Endodermal cell (in vitro differentiated cells): Measurements from ENCODE around the gene STOML2. TPM values are rescaled to one million over a fixed set of nuclear protein-coding genes. Genes with fewer than 3 reads are reported as not detected.

ENCODE experiments used
- DNase-seq: peaks from one replicate; pipeline ENCODE4 v3.0.0-alpha.2; 2017
- H3K27ac ChIP-seq: 2 replicates; pipeline ENCODE4 v1.5.1; 2013; ENCODE audit warnings: mild to moderate bottlenecking, low read depth, low read length, moderate library complexity
- H3K27me3 ChIP-seq: 2 replicates; pipeline ENCODE4 v1.6.1; 2013; ENCODE audit warnings: mild to moderate bottlenecking, low read length, moderate library complexity; ENCODE audit not compliant: insufficient read depth, control insufficient read depth, poor library complexity, severe bottlenecking
- H3K36me3 ChIP-seq: 2 replicates; pipeline ENCODE4 v1.7.0; 2013; ENCODE audit warnings: mild to moderate bottlenecking, low read length, moderate library complexity; ENCODE audit not compliant: control insufficient read depth, insufficient read depth
- H3K4me1 ChIP-seq: one replicate; pipeline ENCODE4 v1.7.0; 2013; ENCODE audit warnings: low read length; ENCODE audit not compliant: control insufficient read depth, insufficient read depth
- H3K4me3 ChIP-seq: 2 replicates; pipeline ENCODE4 v1.5.1; 2013; ENCODE audit warnings: mild to moderate bottlenecking, low read length, moderate library complexity
- H3K9ac ChIP-seq: 2 replicates; pipeline ENCODE4 v1.6.1; 2013; ENCODE audit warnings: mild to moderate bottlenecking, low read length, moderate library complexity; ENCODE audit not compliant: poor library complexity, severe bottlenecking; ENCODE audit errors: extremely low read depth
- H3K9me3 ChIP-seq: 2 replicates; pipeline ENCODE4 v1.6.1; 2013; ENCODE audit warnings: mild to moderate bottlenecking, low read length, moderate library complexity; ENCODE audit not compliant: control insufficient read depth
- H3K27ac Mint-ChIP-seq: 2 replicates; pipeline ENCODE4 v1.8.0; 2020; ENCODE audit warnings: mixed read lengths
- H3K27me3 Mint-ChIP-seq: 2 replicates; pipeline ENCODE4 v1.8.0; 2021; ENCODE audit warnings: mild to moderate bottlenecking, mixed read lengths; ENCODE audit not compliant: insufficient read depth
- H3K36me3 Mint-ChIP-seq: 2 replicates; pipeline ENCODE4 v1.8.0; 2020; ENCODE audit warnings: low read depth, mixed read lengths
- H3K4me1 Mint-ChIP-seq: 2 replicates; pipeline ENCODE4 v1.8.0; 2020; ENCODE audit warnings: mixed read lengths
- H3K4me3 Mint-ChIP-seq: 2 replicates; pipeline ENCODE4 v1.8.0; 2020; ENCODE audit warnings: mild to moderate bottlenecking, moderate library complexity, mixed read lengths
- H3K9me3 Mint-ChIP-seq: 2 replicates; pipeline ENCODE4 v1.8.0; 2020; ENCODE audit warnings: mild to moderate bottlenecking, mixed read lengths
- WGBS, 2 experiments: methylation state at CpG; one replicate each; pipeline versions ENCODE4 v1.1.5 to v1.1.7; 2013; ENCODE audit warnings: missing lambda C conversion rate in 2 of 2, mixed read lengths in 1 of 2; ENCODE audit not compliant: insufficient coverage in 1 of 2, insufficient read length in 1 of 2; 5-methylcytosine and 5-hydroxymethylcytosine counted together
- total RNA-seq, 2 donors: library from RNA; stranded (reverse); fragmentation: NEBNext Ultra II Directional in 1 of 2; extraction: Animal tissue kit (Norgen Biotek cat#: 25700) in 1 of 2; gene quantifications; 2 replicates in 1 of 2; 3 replicates in 1 of 2; pipeline ENCODE4 v1.2.1, GENCODE V29; 2021
- TF ChIP-seq, protein P1 (sequence below): fragments of 200-600 bp; sonication (generic); conservative IDR thresholded peaks from 2 replicates; pipeline ENCODE4 v1.5.0; 2021; ENCODE audit warnings: antibody characterized with exemption, mild to moderate bottlenecking

The STOML2 gene
- total RNA-seq, 2 donors from 2014 or later, result 158 to 201 TPM

DNA sequence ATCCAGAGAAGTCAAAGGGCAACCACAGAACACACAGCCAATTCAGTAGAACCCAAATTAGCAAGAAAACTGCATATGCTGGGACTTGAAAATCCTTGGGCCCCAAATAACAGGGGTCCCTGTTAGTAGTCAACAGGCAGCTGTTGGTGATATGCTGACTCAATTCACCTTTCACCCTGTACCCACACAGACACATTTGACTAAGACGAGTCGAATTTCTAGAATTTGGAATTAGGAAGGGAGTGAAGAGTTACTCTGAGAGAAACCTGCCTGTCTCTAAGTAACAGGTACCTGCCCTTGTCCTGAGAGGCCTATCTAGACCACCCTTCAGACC, 29.7 kb downstream of the STOML2 start:
- no peaks in the 10 kb centered on the region for H3K9me3 ChIP-seq
- Mint-ChIP-seq H3K36me3 (peaks cover 66% of the 10 kb centered on the region), H3K27me3 (no peaks in the 10 kb centered on the region), H3K27ac (peak overlapping the region; percentile 97), H3K4me3 (peak overlapping the region; percentile 97), H3K4me1 (peaks cover 28% of the 10 kb centered on the region), H3K9me3 (no peaks in the 10 kb centered on the region)
- H3K4me3 ChIP-seq, result peak overlapping the region; percentile 59
- peaks cover 72% of the 10 kb centered on the region for H3K36me3 ChIP-seq
- WGBS, 2 experiments, result 100% methylated on average over 1 of the region's 2 CpGs; no CpG with 5 or more reads in 1 of the 2 experiments
- no peaks in the 10 kb centered on the region for H3K27me3 ChIP-seq
- H3K27ac ChIP-seq, result peak overlapping the region; percentile 83
- TF ChIP-seq, protein P1, sequence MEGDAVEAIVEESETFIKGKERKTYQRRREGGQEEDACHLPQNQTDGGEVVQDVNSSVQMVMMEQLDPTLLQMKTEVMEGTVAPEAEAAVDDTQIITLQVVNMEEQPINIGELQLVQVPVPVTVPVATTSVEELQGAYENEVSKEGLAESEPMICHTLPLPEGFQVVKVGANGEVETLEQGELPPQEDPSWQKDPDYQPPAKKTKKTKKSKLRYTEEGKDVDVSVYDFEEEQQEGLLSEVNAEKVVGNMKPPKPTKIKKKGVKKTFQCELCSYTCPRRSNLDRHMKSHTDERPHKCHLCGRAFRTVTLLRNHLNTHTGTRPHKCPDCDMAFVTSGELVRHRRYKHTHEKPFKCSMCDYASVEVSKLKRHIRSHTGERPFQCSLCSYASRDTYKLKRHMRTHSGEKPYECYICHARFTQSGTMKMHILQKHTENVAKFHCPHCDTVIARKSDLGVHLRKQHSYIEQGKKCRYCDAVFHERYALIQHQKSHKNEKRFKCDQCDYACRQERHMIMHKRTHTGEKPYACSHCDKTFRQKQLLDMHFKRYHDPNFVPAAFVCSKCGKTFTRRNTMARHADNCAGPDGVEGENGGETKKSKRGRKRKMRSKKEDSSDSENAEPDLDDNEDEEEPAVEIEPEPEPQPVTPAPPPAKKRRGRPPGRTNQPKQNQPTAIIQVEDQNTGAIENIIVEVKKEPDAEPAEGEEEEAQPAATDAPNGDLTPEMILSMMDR, result no peak
- peaks cover under 1% of the 10 kb centered on the region for H3K4me1 ChIP-seq
- H3K9ac ChIP-seq, result no peak overlapping the region
- no peak for DNase-seq

DNA sequence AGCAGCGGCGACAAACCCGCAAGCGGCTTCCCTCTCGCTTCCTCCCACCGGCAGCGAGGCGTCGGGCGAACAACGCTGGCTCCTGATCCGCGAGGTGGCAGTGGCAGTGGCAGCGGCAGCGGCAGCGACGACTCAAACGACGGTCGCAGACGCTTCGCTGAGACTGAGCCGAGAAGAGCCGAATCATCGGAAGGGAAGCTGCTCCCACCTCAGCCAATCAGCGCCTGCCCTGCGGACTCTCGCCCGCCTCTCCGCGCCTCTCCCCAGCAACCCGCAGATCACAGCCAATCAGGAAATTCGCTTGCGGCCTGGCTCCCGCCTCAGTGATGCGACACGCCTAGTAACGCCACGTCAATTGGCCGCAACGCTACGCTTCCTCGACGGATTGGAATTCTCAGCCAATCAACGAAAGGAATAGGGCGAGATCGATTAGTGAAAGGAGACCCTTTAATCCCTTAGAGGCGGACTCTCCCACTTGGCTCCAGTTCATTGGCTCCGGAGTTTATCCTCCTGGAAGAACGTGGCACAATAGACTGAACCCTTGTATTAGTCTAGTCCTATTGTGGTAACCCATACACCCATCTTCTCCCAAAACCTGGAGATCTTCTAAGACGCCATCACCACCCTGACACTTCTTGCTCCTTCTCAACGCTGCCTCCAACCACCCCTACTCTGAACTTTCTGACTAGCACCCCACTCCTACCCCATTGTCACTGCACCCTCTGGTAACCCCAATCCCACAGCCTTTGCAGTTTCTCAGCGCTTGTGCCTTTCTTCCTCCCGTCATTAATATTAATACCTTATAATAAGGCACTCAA, 30.3 kb downstream of the STOML2 start, which contains the start of gene VCP:
Gene VCP, minus strand, starts transcription at position 165 of the 818 bp plus-strand sequence. CDS start 272 bp downstream, outside the sequence.
- Mint-ChIP-seq H3K27me3 (no peaks in the 10 kb centered on the region), H3K9me3 (no peaks in the 10 kb centered on the region), H3K36me3 (peaks cover 69% of the 10 kb centered on the region), H3K4me3 (peak within 1 kb of the TSS; percentile 97), H3K4me1 (peaks cover 28% of the 10 kb centered on the region), H3K27ac (peak within 1 kb of the TSS; percentile 98)
- Histone ChIP-seq H3K4me3 (peak within 1 kb of the TSS; percentile 100), H3K36me3 (peaks cover 78% of the 10 kb centered on the region), H3K9ac (peak within 1 kb of the TSS; percentile 99), H3K27me3 (no peaks in the 10 kb centered on the region), H3K4me1 (no peaks in the 10 kb centered on the region), H3K27ac (peak within 1 kb of the TSS; percentile 99), H3K9me3 (no peaks in the 10 kb centered on the region)
- WGBS, 2 experiments, result 4 to 5% methylated on average over 48 to 54 of the region's 54 CpGs
- DNase-seq, result peak; percentile 99
- TF ChIP-seq, protein P1, result no peak

DNA sequence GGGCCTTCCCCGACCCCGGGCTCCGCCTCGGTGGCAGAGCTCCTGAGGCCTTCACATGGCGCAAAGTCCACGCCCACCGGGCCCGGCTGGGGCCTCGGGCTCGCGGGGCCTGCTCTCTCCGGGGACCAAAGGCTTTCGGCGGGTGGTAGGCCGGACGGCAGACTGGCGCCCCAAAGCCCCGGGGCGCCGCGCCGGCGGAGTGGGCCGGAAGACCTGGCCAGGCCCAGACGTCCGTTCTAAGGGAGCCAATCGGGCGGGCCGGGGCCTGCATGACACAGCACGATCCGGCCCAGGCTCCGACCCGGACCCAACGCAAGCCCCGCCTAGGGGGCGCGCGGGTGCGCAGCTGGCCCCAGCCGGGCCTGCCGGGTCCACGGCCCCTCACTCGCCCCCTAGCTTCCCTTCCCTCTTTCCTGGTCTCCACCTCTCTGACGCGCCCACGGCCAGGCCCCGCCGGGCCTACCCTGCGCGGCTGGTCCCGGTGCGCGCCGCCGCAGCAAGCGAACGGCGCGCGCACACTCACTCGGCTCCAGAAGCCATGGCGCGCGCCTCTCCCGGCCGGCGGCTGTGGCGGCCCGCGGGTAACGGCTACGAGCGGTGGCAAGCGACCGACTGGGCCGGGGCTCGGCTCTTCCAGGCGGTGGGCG, 31.0 kb downstream of the STOML2 start:
- H3K9me3 Mint-ChIP-seq, result no peaks in the 10 kb centered on the region
- 0% methylated on average over 35 to 79 of the region's 79 CpGs for WGBS, 2 experiments
- H3K4me1 Mint-ChIP-seq, result peaks cover 28% of the 10 kb centered on the region
- H3K27ac Mint-ChIP-seq, result peak overlapping the region; percentile 98
- no peaks in the 10 kb centered on the region for H3K27me3 Mint-ChIP-seq
- peaks cover 70% of the 10 kb centered on the region for H3K36me3 Mint-ChIP-seq
- Histone ChIP-seq H3K27ac (peak overlapping the region; percentile 99), H3K9ac (peak overlapping the region; percentile 99), H3K36me3 (peaks cover 80% of the 10 kb centered on the region), H3K27me3 (no peaks in the 10 kb centered on the region), H3K4me3 (peak overlapping the region; percentile 100), H3K4me1 (no peaks in the 10 kb centered on the region), H3K9me3 (no peaks in the 10 kb centered on the region)
- peak overlapping the region; percentile 97 for H3K4me3 Mint-ChIP-seq
- DNase-seq, result peak; percentile 92
- TF ChIP-seq, protein P1, result peak; percentile 68
